RPMI8226 (cell line): ENCODE measurements around the gene MACROH2A1.

Experiments used
- DNase-seq: peaks from one replicate; pipeline ENCODE4 v3.0.0-alpha.2; 2015

MACROH2A1 gene

GRCh38 chr5:135435467-135436330, 36.7 kb upstream of the MACROH2A1 start:
- DNase-seq, result no peak

- no peak for DNase-seq
These were observed 35.8 kb upstream of the MACROH2A1 start for GRCh38 chr5:135434591-135435466.

GRCh38 chr5:135433681-135434426, 34.8 kb upstream of the MACROH2A1 start:
- no peak for DNase-seq

GRCh38 chr5:135432113-135432512, 33.1 kb upstream of the MACROH2A1 start:
- DNase-seq, result no peak

GRCh38 chr5:135430135-135430437, 31.1 kb upstream of the MACROH2A1 start:
- no peak for DNase-seq

- DNase-seq, result no peak
These were observed 30.5 kb upstream of the MACROH2A1 start for GRCh38 chr5:135429301-135430134.

GRCh38 chr5:135428586-135428985, 29.6 kb upstream of the MACROH2A1 start:
- DNase-seq, result no peak

- peak; percentile 60 for DNase-seq
These were observed 27.4 kb upstream of the MACROH2A1 start for GRCh38 chr5:135426102-135427082.

GRCh38 chr5:135425641-135426040, 26.6 kb upstream of the MACROH2A1 start:
- DNase-seq, result no peak

- no peak for DNase-seq
These were observed 24.8 kb upstream of the MACROH2A1 start for GRCh38 chr5:135423846-135424168.

GRCh38 chr5:135423146-135423845, 24.3 kb upstream of the MACROH2A1 start:
- no peak for DNase-seq

GRCh38 chr5:135422419-135422818, 23.4 kb upstream of the MACROH2A1 start:
- no peak for DNase-seq

GRCh38 chr5:135417083-135417482, 18.1 kb upstream of the MACROH2A1 start:
- DNase-seq, result no peak

GRCh38 chr5:135405082-135405481, 6.1 kb upstream of the MACROH2A1 start:
- no peak for DNase-seq

- no peak for DNase-seq
These were observed 3.0 kb upstream of the MACROH2A1 start for GRCh38 chr5:135402031-135402430.

- DNase-seq, result no peak
These were observed 1.8 kb upstream of the MACROH2A1 start for GRCh38 chr5:135400866-135401265.

- DNase-seq, result no peak
These were observed 937 bp upstream of the MACROH2A1 start for GRCh38 chr5:135399794-135400542.

- DNase-seq, result peak; percentile 73
These were observed 724 bp downstream of the MACROH2A1 start for GRCh38 chr5:135398160-135398854.

- DNase-seq, result no peak
These were observed 1.9 kb downstream of the MACROH2A1 start for GRCh38 chr5:135397084-135397483.
